A549 treated with ZK216348 at 1 μM for 4 hours (cell line): ENCODE data around the gene ZNF738. TPM values are rescaled to one million over a fixed set of nuclear protein-coding genes. Genes with fewer than 3 reads are reported as not detected.

Source experiments
- total RNA-seq: library from RNA; stranded (reverse); fragments of 200-300 nt; extraction: Qiagen RNA extraction; gene quantifications from 5 replicates; pipeline ENCODE4 v1.2.3, GENCODE V29; 2022; ENCODE audit warnings: low read depth

Gene ZNF738
- total RNA-seq: 0.51 to 1.0 TPM (median 0.66 TPM) in 5 replicates

GRCh38 chr19:21358768-21359451 is at the start of gene ZNF738:
Gene ZNF738, plus strand, starts transcription at chr19:21359000. Its CDS starts 141 bp downstream, at chr19:21359141.

GRCh38 chr19:21328885-21329605 is 29.8 kb upstream of the ZNF738 start, which contains the start of gene ZNF708:
Gene ZNF708, minus strand, starts transcription at chr19:21329410. Its CDS starts 198 bp downstream, at chr19:21329212.

GRCh38 chr19:21396893-21397572 is 38.2 kb downstream of the ZNF738 start, which contains the start of gene ZNF493:
Gene ZNF493, plus strand, starts transcription at chr19:21397133. Its CDS starts 105 bp downstream, at chr19:21397238.

Other genes with a start within 250 kb of the ZNF738 start
- gene ZNF431, start 217.0 kb upstream of the ZNF738 start, total RNA-seq: 2.9 to 4.1 TPM (median 3.7 TPM) in 5 replicates
- 0.55 to 1.5 TPM (median 1.1 TPM) in 5 replicates for gene ZNF708, start 29.6 kb upstream of the ZNF738 start, total RNA-seq
- 0.19 to 0.25 TPM in 2 of 5 replicates, not detected in the others for gene ZNF493, start 38.1 kb downstream of the ZNF738 start, total RNA-seq
- not detected in 5 replicates for gene ZNF429, start 146.6 kb downstream of the ZNF738 start, total RNA-seq